ENCODE data around the gene COL20A1.
"Not testable (repeated sequence)": the region's sequence is repeated elsewhere in the genome, so short reads cannot be mapped to it uniquely, and the experiment has no call there.

COL20A1 gene

DNA sequence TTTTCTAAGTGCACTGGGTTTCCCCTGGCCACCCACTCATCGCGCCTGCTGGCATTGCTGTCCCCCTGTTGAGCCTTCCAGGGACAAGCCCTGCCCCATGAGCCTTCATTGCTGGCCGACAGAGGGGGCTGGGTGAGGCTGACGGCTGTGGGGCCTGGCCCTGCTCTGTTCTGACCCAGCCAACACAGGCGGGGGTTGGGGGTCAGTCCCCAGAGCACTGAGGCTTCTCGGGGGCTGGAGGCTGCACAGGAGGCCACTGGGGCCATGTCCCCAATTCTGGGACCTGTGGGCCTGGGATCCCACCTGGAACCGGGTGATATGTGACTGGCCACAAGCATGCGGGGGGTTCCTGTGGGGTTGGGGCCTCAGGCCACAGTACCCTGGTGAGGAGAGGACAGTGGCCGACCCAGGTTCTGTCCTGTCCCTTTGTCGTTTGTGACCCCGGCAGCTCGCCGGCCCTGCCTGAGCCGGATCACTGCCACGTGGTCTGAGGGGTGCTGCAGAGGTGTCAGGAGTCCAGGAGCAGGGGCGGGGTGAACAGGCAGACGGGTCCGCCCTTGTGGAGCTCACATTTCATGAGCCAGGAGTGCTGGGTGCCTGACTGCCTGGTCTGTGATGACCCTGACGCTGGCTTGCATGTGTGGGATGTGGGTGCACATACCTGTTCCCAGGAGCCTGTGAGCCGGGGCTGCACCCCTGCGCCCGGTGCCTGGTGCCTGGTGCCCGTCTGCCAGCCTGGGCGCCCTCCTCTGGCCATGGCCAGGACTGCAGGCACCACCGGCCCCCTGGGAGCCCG, 2.1 kb upstream of the COL20A1 start:
- DNase-seq (ENCODE audit: low spot score), result no peak

DNA sequence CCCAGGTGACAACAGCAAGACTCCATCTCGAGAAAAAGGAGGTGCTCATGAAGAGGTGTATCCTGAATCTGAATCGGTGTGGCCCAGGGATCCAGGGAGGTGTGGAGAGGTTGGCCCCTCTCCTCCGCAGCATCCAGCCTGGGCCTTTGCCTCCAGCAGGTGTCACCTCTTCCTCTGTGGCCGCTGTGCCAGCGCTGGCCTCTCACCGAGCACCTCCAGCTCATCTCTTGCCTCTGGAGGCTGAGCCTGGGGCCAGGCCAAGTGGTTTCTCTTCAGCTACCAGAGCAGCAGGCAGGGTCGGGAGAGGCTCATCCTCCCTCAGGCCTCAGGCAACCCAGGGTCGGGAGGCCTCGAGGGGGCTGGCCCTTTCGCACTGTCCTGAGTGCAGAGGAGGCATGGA, 1.2 kb upstream of the COL20A1 start:
- no peak for DNase-seq (ENCODE audit: low spot score)

DNA sequence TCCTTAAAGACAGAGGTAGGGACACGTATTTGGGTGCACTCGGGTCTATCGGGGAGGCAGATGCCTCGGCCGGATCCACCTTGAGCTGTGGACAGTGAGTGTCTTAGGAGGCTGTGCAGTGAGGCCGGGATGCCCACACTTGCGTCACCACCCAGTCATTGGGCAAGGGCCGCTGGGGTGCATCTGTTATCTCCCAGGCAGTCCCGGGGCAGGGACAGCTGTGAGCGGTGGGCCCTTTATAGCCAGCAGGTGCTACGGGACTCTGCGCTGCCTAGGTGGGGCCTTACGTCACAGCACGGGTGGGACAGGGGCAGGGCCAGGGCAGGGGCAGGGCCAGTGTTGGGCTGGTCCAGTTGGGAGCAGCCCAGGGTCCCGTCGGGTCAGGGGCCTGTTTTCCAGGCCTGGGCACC, 689 bp upstream of the COL20A1 start:
- DNase-seq (ENCODE audit: low spot score), result no peak

DNA sequence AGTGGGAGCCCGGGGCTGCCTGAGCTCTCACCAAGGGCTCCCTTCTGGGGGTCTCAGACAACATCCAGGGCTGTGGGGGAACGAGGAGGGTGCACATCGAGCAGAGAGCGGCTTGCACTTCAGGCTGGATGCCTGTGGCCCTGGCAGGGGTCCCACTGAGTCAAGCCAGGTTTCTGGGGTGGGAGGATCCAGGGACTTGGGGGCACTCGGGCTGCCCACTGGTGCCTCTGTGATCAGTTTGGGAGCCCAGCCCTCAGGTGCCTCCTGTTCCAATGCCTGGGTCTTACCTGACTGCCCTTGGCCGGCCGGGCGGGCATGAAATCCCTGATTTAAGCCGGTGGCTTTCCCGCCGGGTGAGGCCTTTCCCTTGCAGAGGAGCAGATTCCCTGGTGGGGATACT, 470 bp downstream of the COL20A1 start:
- DNase-seq (ENCODE audit: low spot score), result no peak

DNA sequence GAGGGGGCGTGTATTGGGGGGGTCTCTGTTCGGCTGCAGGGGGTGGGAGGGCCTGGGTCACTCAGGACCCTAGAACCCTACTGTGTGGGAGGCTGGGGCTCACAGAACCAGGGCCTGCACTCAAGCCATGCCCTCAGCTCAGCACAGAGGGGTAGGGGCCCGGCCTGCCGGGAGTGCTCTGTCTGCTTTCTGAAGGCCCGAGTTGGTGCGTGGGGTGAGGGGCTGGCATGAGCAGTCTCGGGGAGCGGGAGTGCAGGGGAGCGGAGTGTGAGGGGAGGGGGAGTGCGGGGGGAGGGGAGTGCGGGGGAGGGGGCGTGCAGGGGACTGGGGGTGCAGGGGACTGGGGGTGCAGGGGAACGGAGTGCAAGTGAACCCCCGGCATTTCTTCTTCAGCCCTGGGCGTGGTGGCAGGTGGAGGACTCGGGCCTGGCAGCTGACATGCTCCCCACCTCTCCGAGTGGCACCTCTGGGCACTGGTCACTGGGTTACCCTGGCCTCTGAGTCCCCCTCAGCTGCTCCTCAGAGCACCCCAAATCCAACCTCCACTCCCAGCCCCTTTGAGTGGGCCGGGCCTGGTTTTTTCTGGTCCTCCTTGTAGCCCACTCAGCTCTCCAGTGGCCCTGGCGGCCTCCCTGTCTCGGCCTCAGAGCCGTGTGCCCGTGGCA, 1.0 kb downstream of the COL20A1 start:
- no peak for DNase-seq (ENCODE audit: low spot score)

DNA sequence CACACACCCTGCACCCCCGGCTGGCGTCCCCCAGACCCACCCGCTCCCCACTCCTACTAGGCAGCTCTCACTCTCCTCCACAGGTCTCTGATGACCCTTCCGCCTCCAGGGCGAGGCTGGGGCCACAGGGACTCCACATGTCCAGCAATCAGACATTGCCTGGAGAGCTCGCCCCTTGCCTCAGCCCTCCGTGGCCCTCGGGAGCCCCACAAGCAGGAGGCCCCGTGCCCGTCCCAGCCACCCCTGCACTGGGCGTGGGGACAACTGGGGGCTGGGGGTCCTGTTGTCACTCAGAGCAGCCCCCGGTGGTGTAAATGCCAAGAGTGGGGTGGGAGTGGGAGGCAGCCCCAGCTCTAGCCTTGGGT, 1.5 kb downstream of the COL20A1 start:
- DNase-seq (ENCODE audit: low spot score), result no peak

DNA sequence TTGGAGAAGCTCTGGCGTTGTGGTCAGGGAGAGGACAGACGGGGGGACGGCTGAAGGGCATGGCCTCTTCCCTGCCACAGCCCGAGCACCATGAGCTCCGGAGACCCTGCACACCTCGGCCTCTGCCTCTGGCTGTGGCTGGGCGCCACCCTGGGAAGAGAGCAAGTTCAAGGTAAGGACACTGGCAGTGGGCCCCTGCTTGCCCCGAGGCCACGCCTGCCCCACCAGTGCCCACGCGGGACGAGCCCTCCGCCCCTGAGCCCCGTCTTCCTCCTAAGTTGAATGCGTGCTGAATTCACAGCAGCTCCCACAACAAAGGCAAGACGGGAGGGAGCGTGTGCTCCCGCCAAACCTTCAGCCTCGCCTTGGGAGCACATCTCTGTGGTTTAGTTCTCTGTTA, 2.0 kb downstream of the COL20A1 start:
- no peak for DNase-seq (ENCODE audit: low spot score)

DNA sequence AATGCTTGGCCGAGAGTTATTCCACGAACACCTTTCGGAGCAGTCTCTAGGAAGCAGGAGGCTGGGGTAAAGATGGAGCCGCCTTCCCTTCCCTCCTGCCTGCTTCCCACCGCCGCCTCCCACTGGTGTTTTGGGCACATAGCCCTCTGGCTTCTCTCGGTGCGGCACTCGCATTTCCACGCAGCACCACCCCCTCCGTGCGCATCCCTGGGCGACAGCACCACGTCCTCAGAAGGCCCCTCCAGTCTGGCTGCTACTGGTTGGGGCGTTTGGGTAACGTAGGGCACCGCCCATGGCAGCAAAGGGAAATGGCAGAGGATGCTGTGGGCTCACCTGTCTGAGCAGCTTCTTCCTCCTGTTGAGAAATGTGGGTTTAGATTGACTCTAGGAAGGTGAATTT, 2.4 kb downstream of the COL20A1 start:
- DNase-seq (ENCODE audit: low spot score), result no peak

DNA sequence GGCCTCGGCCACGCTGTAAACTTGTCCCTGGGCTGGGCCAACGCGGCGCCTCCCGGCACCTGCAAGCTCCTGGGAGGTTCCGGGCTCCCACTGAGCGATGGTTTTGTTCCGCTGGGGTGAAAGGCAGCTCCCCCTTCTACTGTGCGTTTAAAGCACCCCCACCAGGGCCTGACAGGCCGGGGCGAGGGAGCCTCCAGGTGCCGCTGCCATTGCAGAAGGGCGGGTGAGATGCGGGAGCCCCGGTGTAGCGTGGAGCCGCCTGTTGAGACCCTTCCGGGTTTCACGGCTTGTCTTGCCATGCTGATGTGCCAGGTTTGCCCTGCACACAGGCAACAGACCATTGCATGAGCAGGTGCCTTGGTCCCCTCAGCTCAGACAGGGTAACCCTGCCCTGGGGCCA, 2.9 kb downstream of the COL20A1 start:
- DNase-seq (ENCODE audit: low spot score), result no peak

DNA sequence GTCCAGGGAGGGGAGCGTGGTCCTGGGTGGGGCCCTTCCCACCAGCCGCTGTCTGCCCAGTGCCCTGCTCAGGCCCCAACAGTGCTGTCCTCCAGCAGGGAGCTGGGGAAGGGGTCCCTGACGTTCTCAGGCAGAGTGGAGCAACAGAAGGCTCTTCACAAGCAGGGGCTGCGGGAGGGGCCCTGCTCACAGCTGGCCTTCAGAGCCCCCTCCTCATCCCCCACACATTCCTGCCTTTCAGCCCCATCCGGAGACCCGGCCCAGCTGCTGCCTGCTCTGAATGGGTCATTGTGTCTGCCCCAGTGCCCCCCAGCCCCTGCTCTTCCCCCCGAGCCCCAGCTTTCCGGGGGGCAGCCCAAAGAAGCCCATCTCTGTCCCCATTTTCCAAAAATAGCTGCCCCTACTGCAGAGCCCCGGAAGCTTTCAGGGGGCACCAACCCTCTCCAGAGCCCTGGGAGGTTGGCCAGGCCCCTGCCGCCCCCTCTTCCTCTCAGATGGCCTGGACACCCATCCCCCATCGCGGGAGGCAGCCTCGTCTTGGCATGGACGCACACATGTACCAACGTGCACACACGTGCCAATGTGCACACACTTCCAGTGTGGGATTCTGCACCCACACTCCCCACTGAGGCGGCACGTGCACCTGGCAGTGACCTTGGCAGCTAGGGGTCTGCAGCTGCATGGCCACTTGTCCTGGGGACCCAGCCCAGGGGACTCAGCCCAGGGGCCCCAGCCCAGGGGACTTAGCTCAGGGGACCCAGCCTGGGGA, 3.7 kb downstream of the COL20A1 start:
- DNase-seq (ENCODE audit: low spot score), result no peak

DNA sequence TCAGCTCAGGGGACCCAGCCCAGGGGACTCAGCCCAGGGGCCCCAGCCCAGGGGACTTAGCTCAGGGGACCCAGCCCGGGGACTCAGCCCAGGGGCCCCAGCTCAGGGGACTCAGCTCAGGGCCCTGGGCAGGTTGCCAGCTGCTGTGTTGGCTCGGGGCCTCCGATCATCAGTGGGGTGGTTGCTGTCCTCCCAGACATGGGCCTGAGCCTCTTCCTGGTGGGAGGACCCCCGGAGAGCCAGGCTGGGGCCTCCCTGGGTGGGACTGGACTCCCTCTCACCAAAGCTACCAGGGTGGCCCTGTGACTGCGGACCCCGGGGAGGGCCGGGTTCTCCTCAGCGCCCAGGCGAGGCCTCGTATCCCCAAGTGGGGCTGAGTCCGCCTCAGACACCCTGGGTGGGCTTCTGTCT, 4.4 kb downstream of the COL20A1 start:
- no peak for DNase-seq (ENCODE audit: low spot score)

DNA sequence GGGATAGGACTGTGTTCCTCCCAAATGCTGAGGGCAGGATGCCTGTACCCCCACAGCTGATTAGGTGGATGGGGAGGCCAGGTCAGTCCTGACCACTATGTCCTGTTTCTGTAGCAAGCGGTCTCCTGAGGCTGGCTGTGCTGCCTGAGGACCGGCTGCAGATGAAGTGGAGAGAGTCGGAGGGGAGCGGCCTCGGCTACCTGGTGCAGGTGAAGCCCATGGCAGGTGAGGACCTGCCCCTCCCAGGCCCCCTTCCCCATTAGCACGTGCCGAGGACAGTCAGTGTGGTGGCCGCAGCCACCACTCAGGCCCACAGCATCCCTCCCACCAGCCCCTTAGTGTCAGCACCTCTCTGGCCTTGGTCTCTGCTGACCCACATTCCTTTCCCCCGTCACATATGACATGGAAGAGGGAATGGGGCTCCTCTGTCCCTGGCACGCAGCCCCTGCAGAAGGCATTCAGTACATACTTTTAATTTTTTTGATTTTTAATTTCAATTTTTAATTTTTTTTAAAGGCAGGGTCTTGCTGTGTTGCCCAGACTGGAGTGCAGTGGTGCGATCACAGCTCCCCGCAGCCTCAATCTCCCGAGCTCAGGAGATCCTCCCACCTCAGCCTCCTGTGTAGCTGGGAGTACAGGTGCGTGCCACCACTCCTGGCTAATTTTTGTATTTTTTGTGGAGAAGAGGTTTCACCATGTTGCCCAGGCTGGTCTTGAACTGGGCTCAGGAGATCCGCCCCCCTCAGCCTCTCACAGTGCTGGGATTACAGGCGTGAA, 5.0 kb downstream of the COL20A1 start:
- no peak for DNase-seq (ENCODE audit: low spot score)

DNA sequence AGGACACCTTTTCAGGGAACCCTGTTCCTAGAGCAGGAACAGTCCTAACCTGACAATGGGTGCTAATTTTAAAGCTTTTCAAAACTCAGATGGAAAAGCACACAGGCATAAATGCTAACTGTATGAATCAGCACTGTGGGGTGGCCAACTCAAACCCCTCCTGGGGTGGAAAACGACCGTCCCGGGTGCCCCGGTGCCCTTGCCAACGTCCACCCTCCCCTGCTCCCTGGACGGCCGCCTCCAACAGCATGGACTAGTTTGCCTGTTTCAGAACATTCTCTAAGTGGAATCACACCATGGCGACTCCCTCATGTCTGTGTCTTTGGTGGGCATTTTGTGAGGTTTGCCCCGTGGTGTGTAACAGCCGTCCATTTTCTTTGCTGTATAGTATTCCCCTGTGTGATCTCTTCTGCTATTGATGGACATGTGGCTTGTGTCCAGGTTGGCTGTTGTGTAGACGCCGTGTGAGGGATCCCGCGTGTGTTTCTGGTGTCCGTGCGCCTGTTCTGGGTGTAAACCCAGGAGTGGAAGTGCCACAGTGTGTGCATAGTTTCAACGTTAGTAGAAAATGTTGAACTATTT, 5.8 kb downstream of the COL20A1 start:
- DNase-seq (ENCODE audit: low spot score), result no peak

DNA sequence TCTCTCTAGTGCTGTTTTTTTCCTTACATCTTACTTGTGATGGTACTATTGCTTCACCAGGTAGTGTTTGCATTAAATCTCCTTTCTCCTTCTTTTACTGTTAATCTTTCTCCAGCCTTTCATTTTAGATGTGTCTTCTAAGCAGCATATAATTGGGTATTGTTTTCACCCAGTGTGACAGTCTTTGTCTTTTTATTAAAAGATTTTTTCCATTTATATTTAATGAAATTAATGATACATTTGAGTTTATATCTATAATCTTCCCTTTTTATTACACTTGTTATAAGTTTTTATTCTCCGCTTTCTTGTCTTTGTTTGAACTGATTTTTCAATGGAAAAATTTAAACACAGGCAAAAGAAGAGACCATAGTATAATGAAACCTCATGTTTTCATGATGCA, 8.7 kb downstream of the COL20A1 start:
- DNase-seq (ENCODE audit: low spot score), result no peak

DNA sequence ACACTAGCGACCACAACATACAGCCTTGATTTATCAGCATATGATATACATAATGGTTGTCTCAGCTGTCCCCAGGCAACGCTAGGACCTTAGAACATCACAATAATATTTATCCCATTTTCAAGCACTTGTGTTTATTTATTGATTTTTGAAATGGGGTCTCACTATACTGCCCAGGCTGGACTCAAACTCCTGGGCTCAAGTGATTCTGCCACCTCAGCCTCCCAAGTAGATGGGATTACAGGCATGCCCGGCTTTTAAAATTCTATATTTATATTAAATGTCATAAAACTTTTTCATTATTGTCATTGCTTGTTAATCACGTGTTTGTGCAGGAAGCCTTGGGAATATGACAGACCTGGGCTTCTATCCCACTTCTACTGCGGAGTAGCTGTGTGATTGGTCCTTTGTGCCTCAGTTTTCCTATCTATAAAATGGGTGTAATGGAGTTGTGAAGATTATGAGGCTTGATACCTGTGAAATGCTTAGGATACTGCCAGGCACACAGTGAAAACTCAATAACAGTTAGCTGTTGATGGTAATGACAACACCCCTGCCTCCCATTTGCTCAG, 10.2 kb downstream of the COL20A1 start:
- DNase-seq (ENCODE audit: low spot score), result no peak

DNA sequence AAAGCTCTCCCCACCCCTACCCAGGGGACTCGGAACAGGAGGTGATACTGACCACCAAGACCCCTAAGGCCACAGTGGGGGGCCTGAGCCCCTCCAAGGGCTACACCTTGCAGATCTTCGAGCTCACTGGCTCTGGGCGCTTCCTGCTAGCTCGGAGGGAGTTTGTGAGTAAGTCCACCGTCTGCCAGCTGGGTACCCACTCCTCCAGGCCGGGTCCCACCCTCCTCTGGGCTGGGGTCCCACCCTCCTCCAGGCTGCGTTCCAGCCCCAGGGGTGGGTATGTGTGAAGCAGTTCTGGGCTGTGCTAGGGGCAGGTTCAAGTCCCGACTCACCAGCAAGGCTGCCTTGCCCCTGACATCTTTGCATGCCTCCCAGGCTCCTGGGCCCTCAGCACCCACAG, 12.4 kb downstream of the COL20A1 start:
- DNase-seq (ENCODE audit: low spot score), result no peak

DNA sequence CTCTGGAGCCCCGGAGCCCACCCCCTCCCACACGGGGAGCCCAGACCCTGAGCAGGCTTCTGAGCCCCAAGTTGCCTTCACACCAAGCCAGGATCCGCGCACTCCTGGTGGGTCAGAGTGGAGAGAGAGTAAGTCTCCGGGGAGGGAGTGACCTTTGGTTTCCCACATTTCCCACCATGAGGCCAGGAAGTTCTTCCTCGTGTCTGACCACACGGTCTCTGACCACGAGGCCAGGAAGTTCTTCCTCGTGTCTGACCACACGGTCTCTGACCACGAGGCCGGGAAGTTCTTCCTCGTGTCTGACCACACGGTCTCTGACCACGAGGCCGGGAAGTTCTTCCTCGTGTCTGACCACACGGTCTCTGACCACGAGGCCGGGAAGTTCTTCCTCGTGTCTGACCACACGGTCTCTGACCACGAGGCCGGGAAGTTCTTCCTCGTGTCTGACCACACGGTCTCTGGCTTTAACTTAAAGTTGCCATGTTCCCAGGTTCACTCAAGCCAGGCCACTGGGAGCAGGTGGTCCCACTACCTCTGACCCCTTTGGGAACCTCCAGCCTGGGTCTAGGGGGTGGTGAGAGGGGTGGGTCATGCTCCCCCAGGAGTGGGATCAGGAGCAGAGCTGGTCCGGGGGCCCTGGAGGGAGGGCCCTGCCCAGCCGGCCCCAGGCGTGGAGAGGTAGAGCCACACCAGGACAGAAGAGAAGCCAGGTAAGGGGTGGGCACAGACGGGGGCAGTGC, 13.1 kb downstream of the COL20A1 start:
- DNase-seq (ENCODE audit: low spot score), result not testable (repeated sequence)

DNA sequence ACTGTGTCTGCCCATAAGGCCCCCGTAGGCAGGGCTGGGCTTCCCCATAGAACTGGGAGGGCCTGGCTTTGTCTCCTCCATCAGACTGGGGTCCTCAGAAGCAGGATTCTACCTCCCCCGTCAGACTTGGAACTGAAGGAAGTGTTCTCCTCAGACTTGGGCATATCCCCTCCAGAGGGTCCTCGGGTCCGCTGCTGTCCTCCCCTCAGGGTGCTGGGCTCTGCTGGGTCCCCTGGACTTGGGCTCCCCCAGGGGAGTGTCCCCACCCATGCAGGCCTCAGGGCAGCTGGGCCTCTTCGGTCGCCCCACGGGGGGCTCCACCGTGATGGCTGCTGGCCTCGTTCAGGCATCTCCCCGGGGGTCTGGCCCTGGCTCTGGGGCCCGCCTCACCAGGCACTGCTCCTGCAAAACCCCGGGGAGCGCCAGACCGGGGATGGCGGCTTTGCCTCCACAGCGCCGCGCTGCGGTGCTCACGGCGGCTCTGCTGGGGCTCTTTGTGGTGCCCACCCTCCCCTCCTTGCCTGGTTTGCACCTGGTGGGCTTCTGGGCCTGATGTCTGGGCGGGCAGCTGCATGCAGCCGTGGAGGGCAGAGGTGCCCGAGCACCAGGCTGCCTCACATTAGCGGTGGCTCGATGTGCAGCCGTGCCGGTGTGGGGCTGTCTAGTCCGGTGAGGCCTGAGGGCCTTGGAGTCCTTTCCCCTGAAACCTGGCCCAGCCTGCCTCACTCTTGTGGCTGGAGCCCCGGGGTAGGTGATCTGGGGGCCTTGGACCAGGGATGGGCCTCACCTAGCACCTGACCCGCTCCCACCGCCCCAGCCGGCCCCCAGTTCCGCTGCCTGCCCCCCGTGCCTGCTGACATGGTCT, 13.9 kb downstream of the COL20A1 start:
- no peak for DNase-seq (ENCODE audit: low spot score)

DNA sequence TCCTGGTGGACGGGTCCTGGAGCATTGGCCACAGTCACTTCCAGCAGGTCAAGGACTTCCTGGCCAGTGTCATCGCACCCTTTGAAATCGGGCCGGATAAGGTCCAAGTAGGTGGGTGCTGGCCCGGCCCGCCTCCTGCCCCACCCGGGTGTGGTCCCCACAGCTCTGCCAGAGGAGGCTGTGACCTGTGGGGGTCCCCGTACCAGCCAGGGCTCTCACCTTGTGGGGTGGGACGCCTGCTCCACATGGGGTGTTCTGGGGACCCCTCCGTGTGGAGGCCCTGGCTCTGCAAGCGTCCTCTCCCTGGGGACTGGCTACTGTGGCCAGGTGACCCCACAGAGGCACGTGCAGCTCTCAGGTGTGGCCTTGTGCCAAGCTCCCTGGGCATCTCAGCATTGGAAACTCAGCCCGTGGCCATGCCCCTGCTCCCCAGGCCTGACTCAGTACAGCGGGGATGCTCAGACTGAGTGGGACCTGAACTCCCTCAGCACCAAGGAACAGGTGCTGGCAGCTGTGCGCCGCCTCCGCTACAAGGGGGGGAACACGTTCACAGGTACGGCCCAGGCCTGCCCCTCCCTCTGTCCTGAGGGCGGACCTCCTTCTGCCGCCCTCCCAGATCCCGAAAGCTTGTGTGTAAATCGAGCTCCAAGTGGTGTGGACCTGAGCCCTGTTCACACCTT, 14.7 kb downstream of the COL20A1 start:
- DNase-seq (ENCODE audit: low spot score), result no peak
